HepG2 (cell line): ENCODE results near the gene IFNA8. TPM values are rescaled to one million over a fixed set of nuclear protein-coding genes. Genes with fewer than 3 reads are reported as not detected.

Experiments
- ATAC-seq: fragments of 200-7000 bp; cut with Tn5 transposase; 3 replicates; pipeline ENCODE4 v1.9.1; 2020; ENCODE audit warnings: mild to moderate bottlenecking, moderate library complexity
- BruUV-seq: library from RNA; stranded (reverse); fragments of 400-500 nt; replicated peaks from 2 replicates; lab custom pipeline; 2021; lab: Mats Ljungman, UMichigan
- CTCF ChIA-PET: fragments of 300-600 bp; formaldehyde crosslinking; extraction: SDS; loops from one replicate; lab custom pipeline; 2021; ENCODE audit warnings: low total read pairs, inconsistent platforms, low intra/inter-chr PET ratio; lab: Yijun Ruan, JAX
- POLR2A ChIA-PET: fragments of 350-600 bp; sonication (Branson Sonifier 250); formaldehyde crosslinking; loops from one replicate; lab custom pipeline; 2020; ENCODE audit warnings: antibody characterized with exemption, inconsistent platforms; lab: Yijun Ruan, JAX
- DNase-seq: peaks from one replicate; pipeline ENCODE4 v3.0.0-alpha.2; 2015; ENCODE audit warnings: low spot score
- FAIRE-seq: peaks from 3 replicates; lab custom pipeline; 2011; peaks lifted over from hg19 to GRCh38; lab: Jason Lieb, UNC
- H2AFZ ChIP-seq: one replicate; pipeline ENCODE4 v1.6.1; 2011; ENCODE audit warnings: low read length, inconsistent platforms
- H3K27ac ChIP-seq: fragments of 300-600 bp; 3 replicates; pipeline ENCODE4 v1.8.0; 2011; ENCODE audit warnings: mixed run types, mild to moderate bottlenecking, mixed read lengths, low read length, inconsistent platforms; ENCODE audit not compliant: insufficient read depth; ENCODE audit errors: extremely low read length
- H3K27me3 ChIP-seq, 2 experiments: fragments of 200-600 bp in 1 of 2; 2 replicates in 1 of 2; 3 replicates in 1 of 2; pipeline versions ENCODE4 v1.6.0 to v1.8.0; 2011; ENCODE audit warnings: low read length in 2 of 2, mild to moderate bottlenecking in 2 of 2, moderate library complexity in 2 of 2, inconsistent platforms in 1 of 2; ENCODE audit not compliant: insufficient read depth in 2 of 2, control insufficient read depth in 1 of 2
- H3K36me3 ChIP-seq, 2 experiments: fragments of 200-600 bp in 1 of 2; replicated peaks in 1 of 2; 2 replicates in 1 of 2; 3 replicates in 1 of 2; pipeline versions ENCODE4 v1.5.1 to v1.8.0; 2011; ENCODE audit warnings: low read length in 2 of 2, inconsistent platforms in 1 of 2; ENCODE audit not compliant: insufficient read depth in 2 of 2, control insufficient read depth in 1 of 2
- H3K4me1 ChIP-seq: 2 replicates; pipeline ENCODE4 v1.5.1; 2012; ENCODE audit warnings: low read length, inconsistent platforms; ENCODE audit not compliant: insufficient read depth
- H3K4me2 ChIP-seq: 2 replicates; pipeline ENCODE4 v1.6.0; 2011; ENCODE audit warnings: low read depth, low read length, inconsistent platforms
- H3K4me3 ChIP-seq, 3 experiments: fragments of 200-600 bp in 1 of 3; sonication (generic), shearing (Covaris generic) in 1 of 3; replicated peaks in 1 of 3; 2 replicates each; pipeline ENCODE4 v1.5.1; 2011 to 2016; ENCODE audit warnings: low read length in 3 of 3, inconsistent platforms in 2 of 3, low read depth in 2 of 3, mild to moderate bottlenecking in 2 of 3, control low read depth in 1 of 3, mixed read lengths in 1 of 3; ENCODE audit not compliant: insufficient read depth in 1 of 3
- H3K79me2 ChIP-seq: one replicate; pipeline ENCODE4 v1.6.1; 2011; ENCODE audit warnings: low read length, inconsistent platforms; ENCODE audit not compliant: insufficient read depth
- H3K9ac ChIP-seq: 2 replicates; pipeline ENCODE4 v1.6.0; 2011; ENCODE audit warnings: mild to moderate bottlenecking, low read depth, low read length, inconsistent platforms; ENCODE audit not compliant: insufficient read depth
- H3K9me3 ChIP-seq: 2 replicates; pipeline ENCODE4 v1.5.1; 2012; ENCODE audit warnings: mild to moderate bottlenecking, low read length
- H4K20me1 ChIP-seq: 2 replicates; pipeline ENCODE4 v1.6.0; 2011; ENCODE audit warnings: inconsistent platforms, mild to moderate bottlenecking, low read length, moderate library complexity; ENCODE audit not compliant: insufficient read depth
- ARHGAP35 ChIP-seq: sonication (generic); formaldehyde crosslinking; IDR thresholded peaks from 2 replicates; pipeline ENCODE4 v1.9.0; 2022; ENCODE audit warnings: mild to moderate bottlenecking, inconsistent platforms, moderate library complexity, missing genetic modification reagents, borderline replicate concordance
- EEA1 ChIP-seq: sonication (generic); formaldehyde crosslinking; IDR thresholded peaks from 2 replicates; pipeline ENCODE4 v1.5.1; 2020; ENCODE audit warnings: mild to moderate bottlenecking, missing genetic modification reagents, borderline replicate concordance
- FIP1L1 ChIP-seq: fragments of 200-400 bp; formaldehyde crosslinking; IDR thresholded peaks from 2 replicates; pipeline ENCODE4 v1.6.1; 2018; ENCODE audit warnings: low read depth, mild to moderate bottlenecking, low read length, moderate library complexity, borderline replicate concordance; ENCODE audit not compliant: insufficient read depth
- PCBP2 ChIP-seq: fragments of 200-400 bp; formaldehyde crosslinking; optimal IDR thresholded peaks from 2 replicates; pipeline ENCODE3; 2018; ENCODE audit warnings: low read length, low read depth; ENCODE audit not compliant: poor library complexity, severe bottlenecking
- SRSF9 ChIP-seq: fragments of 200-400 bp; formaldehyde crosslinking; IDR thresholded peaks from 2 replicates; pipeline ENCODE4 v1.6.1; 2018; ENCODE audit warnings: borderline replicate concordance, mild to moderate bottlenecking, low read depth, low read length; ENCODE audit not compliant: insufficient read depth, poor library complexity, severe bottlenecking
- ZBED4 ChIP-seq: sonication (generic); formaldehyde crosslinking; IDR thresholded peaks from 2 replicates; pipeline ENCODE4 v1.4.0; 2020; ENCODE audit warnings: missing genetic modification reagents, borderline replicate concordance
- ZNF441 ChIP-seq: sonication (generic); formaldehyde crosslinking; IDR thresholded peaks from 2 replicates; pipeline ENCODE4 v1.7.0; 2021; ENCODE audit warnings: missing genetic modification reagents, borderline replicate concordance
- WGBS: methylation state at CpG from one replicate; pipeline ENCODE4 v1.1.6; 2017; ENCODE audit warnings: low lambda C conversion rate; 5-methylcytosine and 5-hydroxymethylcytosine counted together
- in situ Hi-C: cut with HindIII; loops from 2 replicates; pipeline ENCODE4 v1.10.0; 2017; ENCODE audit warnings: low pct_unique_long_range_greater_than_20kb; ENCODE audit not compliant: extremely low pct_ligation_motif_present
- intact Hi-C: fragments of 100-400 bp; cut with micrococcal nuclease; formaldehyde crosslinking; loops from one replicate; pipeline ENCODE4 v1.10.0; 2022; ENCODE audit not compliant: unreplicated experiment
- polyA plus RNA-seq, 8 experiments: library from polyadenylated mRNA; depleted of rRNA in 3 of 8; stranded (reverse) in 7 of 8; unstranded in 1 of 8; fragments of >200 nt; fragmentation: Illumina TruSeq in 4 of 8; extraction: Trizol in 4 of 8; gene quantifications; 2 replicates each; pipeline versions ENCODE4 v1.2.1 to v1.2.3, GENCODE V29; 2011 to 2016; ENCODE audit warnings: low read depth in 4 of 8, missing spikeins in 1 of 8, mixed read lengths in 1 of 8; ENCODE audit not compliant: insufficient read depth in 1 of 8
- total RNA-seq, 5 experiments: library from RNA; depleted of rRNA; stranded (reverse); fragments of >200 nt; fragmentation: Illumina TruSeq; extraction: Trizol; gene quantifications; 2 replicates each; pipeline ENCODE4 v1.2.3, GENCODE V29; 2016; ENCODE audit warnings: low read depth in 1 of 5

IFNA8 gene
- total and polyA plus RNA-seq, 2 of the 13 experiments (the other 11 are each of a cell fraction or from before 2014, with no cell fraction given), result not detected

- Histone ChIP-seq H4K20me1 (no peaks in the 10 kb centered on the region), H3K4me3 (no peak overlapping the region), H2AFZ (no peak overlapping the region), H3K27me3 (no peaks in the 10 kb centered on the region), H3K27ac (no peak overlapping the region), H3K4me2 (no peak overlapping the region), H3K9ac (no peak overlapping the region), H3K4me1 (no peaks in the 10 kb centered on the region; the same call in none of the 2 replicates), H3K9me3 (no peaks in the 10 kb centered on the region), H3K79me2 (no peaks in the 10 kb centered on the region), H3K36me3 (no peaks in the 10 kb centered on the region)
- in situ Hi-C loops, result no loop called here
- TF ChIP-seq ARHGAP35 (CRISPR knock-in tag), result no peak
- TF ChIP-seq ZNF441, result no peak
- TF ChIP-seq EEA1 (CRISPR knock-in tag), result no peak
- no peak for TF ChIP-seq ZBED4 (CRISPR knock-in tag)
- TF ChIP-seq FIP1L1, result no peak
- no peak for TF ChIP-seq SRSF9
- no peak for TF ChIP-seq PCBP2
- intact Hi-C loops, result no loop called here
- 15% methylated on average over 4 of the region's 4 CpGs for WGBS
- no peak for FAIRE-seq
- no peak for ATAC-seq
- CTCF ChIA-PET, result no interaction called here
- BruUV-seq, result no TSS peak
- POLR2A ChIA-PET, result no interaction called here
- DNase-seq, result no peak
Measured at GRCh38 chr9:21383627-21384026, 25.3 kb upstream of the IFNA8 start.
